ENCODE data around the gene KLHL24.
"Not testable (repeated sequence)": the region's sequence is repeated elsewhere in the genome, so short reads cannot be mapped to it uniquely, and the experiment has no call there.

The KLHL24 gene

GRCh38 chr3:183597959-183598358 lies 37.5 kb upstream of the KLHL24 start:
- no peak for TF ChIP-seq CTCF (conservative IDR thresholded peaks at IDR 0.05; ENCODE audit: low read depth, low read length)
- H3K4me3 ChIP-seq (ENCODE audit: low read length), result no peak overlapping the region
- no peak for DNase-seq (ENCODE audit: low read depth)

GRCh38 chr3:183611326-183611725 lies 24.1 kb upstream of the KLHL24 start:
- H3K4me3 ChIP-seq (ENCODE audit: low read length), result not testable (repeated sequence)

GRCh38 chr3:183613366-183614285 lies 21.8 kb upstream of the KLHL24 start:
- no peak for TF ChIP-seq CTCF (conservative IDR thresholded peaks at IDR 0.05; ENCODE audit: low read depth, low read length)
- H3K4me3 ChIP-seq (ENCODE audit: low read length), result no peak overlapping the region
- DNase-seq (ENCODE audit: low read depth), result no peak

More at GRCh38 chr3:183611326-183611725, 24.1 kb upstream of the KLHL24 start:
- DNase-seq (ENCODE audit: low read depth), result not testable (repeated sequence)

- no peak for DNase-seq (ENCODE audit: low read depth)
- TF ChIP-seq CTCF (conservative IDR thresholded peaks at IDR 0.05; ENCODE audit: low read depth, low read length), result no peak
- H3K4me3 ChIP-seq (ENCODE audit: low read length), result no peak overlapping the region
These were observed 16.9 kb upstream of the KLHL24 start for GRCh38 chr3:183618542-183618941.

GRCh38 chr3:183619010-183619409 lies 16.4 kb upstream of the KLHL24 start:
- H3K4me3 ChIP-seq (ENCODE audit: low read length), result no peak overlapping the region
- DNase-seq (ENCODE audit: low read depth), result no peak
- TF ChIP-seq CTCF (conservative IDR thresholded peaks at IDR 0.05; ENCODE audit: low read depth, low read length), result no peak

GRCh38 chr3:183619624-183620251 lies 15.7 kb upstream of the KLHL24 start:
- no peak overlapping the region for H3K4me3 ChIP-seq (ENCODE audit: low read length)
- TF ChIP-seq CTCF (conservative IDR thresholded peaks at IDR 0.05; ENCODE audit: low read depth, low read length), result no peak
- DNase-seq (ENCODE audit: low read depth), result no peak

- no peak for TF ChIP-seq CTCF (conservative IDR thresholded peaks at IDR 0.05; ENCODE audit: low read depth, low read length)
- no peak overlapping the region for H3K4me3 ChIP-seq (ENCODE audit: low read length)
- no peak for DNase-seq (ENCODE audit: low read depth)
These were observed 15.2 kb upstream of the KLHL24 start for GRCh38 chr3:183620252-183620628.

GRCh38 chr3:183622473-183622872 lies 12.9 kb upstream of the KLHL24 start:
- not testable (repeated sequence) for H3K4me3 ChIP-seq (ENCODE audit: low read length); DNase-seq (ENCODE audit: low read depth)
